Esophagus (tissue), 2 donors: ENCODE results near the gene LRMDA. TPM values are rescaled to one million over a fixed set of nuclear protein-coding genes. Genes with fewer than 3 reads are reported as not detected.

Experiments used
- H3K27ac ChIP-seq, 2 donors: one replicate each; pipeline ENCODE4 v1.5.1; 2013; ENCODE audit warnings: low read depth in 2 of 2, mild to moderate bottlenecking in 2 of 2, inconsistent platforms in 1 of 2, low read length in 1 of 2, moderate library complexity in 1 of 2
- H3K27me3 ChIP-seq, 2 donors: one replicate each; pipeline ENCODE4 v1.6.1; 2013; ENCODE audit warnings: low read length in 2 of 2, control low read depth in 1 of 2, mild to moderate bottlenecking in 1 of 2; ENCODE audit not compliant: insufficient read depth in 2 of 2, control insufficient read depth in 1 of 2
- H3K36me3 ChIP-seq, 2 donors: one replicate each; pipeline ENCODE4 v1.6.1; 2013; ENCODE audit warnings: low read length in 1 of 2; ENCODE audit not compliant: control insufficient read depth in 2 of 2, insufficient read depth in 2 of 2
- H3K4me1 ChIP-seq, 2 donors: one replicate each; pipeline ENCODE4 v1.6.1; 2013; ENCODE audit warnings: low read length in 1 of 2; ENCODE audit not compliant: control insufficient read depth in 2 of 2, insufficient read depth in 2 of 2
- H3K4me3 ChIP-seq, 2 donors: one replicate each; pipeline ENCODE4 v1.5.1; 2013; ENCODE audit warnings: low read length in 2 of 2, mild to moderate bottlenecking in 2 of 2, low read depth in 1 of 2, moderate library complexity in 1 of 2
- H3K9me3 ChIP-seq, 2 donors: one replicate each; pipeline ENCODE4 v1.6.1; 2013; ENCODE audit warnings: mild to moderate bottlenecking in 2 of 2, low read depth in 1 of 2, low read length in 1 of 2, moderate library complexity in 1 of 2; ENCODE audit not compliant: control insufficient read depth in 2 of 2, insufficient read depth in 1 of 2
- WGBS, 2 donors: extraction: QIAGEN DNeasy Blood & Tissue Kit; methylation state at CpG; one replicate each; pipeline ENCODE4 v1.1.7; 2013; 5-methylcytosine and 5-hydroxymethylcytosine counted together
- polyA plus RNA-seq, 2 donors: library from polyadenylated mRNA; stranded (reverse); fragments of 200-250 nt; gene quantifications; one replicate each; pipeline ENCODE4 v1.2.3, GENCODE V29; 2013
- donor health status: healthy with polysubstance abuse.
- donor health status: Bipolar disorder and iron deficiency.

LRMDA gene
- polyA plus RNA-seq, 2 donors, result 1.8 to 4.0 TPM

DNA sequence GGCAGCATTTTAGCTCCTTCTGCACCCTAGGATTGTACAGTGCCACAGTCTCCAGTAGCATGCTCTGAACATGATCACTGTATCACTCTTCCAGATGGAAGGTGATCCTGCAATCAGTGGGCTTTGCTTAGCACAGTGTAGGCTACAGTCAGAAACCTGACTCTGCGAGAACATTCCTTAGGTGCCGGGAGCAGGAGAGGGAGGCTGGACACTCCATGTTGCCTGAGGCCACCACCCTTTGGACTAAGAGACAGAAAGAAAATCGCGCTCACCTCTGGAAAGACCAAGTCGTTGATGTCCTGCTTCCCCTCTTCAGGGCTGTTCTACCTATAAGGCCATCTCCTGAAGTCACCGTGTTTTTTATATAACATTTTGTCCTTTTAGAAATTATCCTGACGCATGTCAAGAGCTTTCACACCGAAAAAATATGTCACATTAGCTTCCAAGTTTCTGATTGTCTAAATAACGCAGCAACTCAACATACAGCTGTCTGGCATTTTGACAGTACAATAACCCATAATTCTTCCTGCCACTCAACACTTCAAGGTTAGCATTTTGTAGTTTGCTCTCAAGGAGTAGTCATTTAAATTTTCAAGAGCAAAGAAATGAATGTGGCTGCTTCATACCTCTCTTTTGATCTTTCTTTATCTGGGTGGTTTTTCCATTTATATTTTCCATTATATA, 563.1 kb downstream of the LRMDA start:
- Histone ChIP-seq H3K9me3 (no peaks in the 10 kb centered on the region), H3K27ac (no peak overlapping the region), H3K27me3 (no peaks in the 10 kb centered on the region), H3K4me3 (no peak overlapping the region), H3K36me3 (no peaks in the 10 kb centered on the region), H3K4me1 (no peaks in the 10 kb centered on the region)
- 86 to 94% methylated on average over 9 of the region's 9 CpGs for WGBS, 2 donors

DNA sequence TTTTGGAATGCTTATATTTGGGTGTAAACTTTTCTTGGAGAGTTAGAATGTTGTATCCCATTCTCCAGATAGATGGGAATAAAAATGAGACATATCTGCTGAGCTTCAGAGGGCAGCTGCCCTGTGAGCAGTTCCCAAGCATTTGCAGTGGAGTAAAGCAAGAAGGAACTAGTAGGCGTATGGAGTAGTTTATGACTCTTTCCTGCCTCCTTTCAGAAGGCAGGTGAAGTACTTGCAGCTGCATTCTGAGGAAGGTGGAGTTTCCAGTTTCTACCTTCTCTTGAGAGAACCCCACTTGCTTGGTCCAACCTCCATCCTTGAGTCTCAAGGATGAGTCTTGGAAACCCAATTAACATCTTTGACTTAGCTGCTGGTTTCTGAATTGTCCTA, 563.6 kb downstream of the LRMDA start:
- no peaks in the 10 kb centered on the region for H3K4me1 ChIP-seq
- no peak overlapping the region for H3K4me3 ChIP-seq
- H3K27ac ChIP-seq, result no peak overlapping the region
- no peaks in the 10 kb centered on the region for H3K36me3 ChIP-seq
- H3K9me3 ChIP-seq, result no peaks in the 10 kb centered on the region
- 83 to 97% methylated on average over 1 of the region's 1 CpG for WGBS, 2 donors
- H3K27me3 ChIP-seq, result no peaks in the 10 kb centered on the region

DNA sequence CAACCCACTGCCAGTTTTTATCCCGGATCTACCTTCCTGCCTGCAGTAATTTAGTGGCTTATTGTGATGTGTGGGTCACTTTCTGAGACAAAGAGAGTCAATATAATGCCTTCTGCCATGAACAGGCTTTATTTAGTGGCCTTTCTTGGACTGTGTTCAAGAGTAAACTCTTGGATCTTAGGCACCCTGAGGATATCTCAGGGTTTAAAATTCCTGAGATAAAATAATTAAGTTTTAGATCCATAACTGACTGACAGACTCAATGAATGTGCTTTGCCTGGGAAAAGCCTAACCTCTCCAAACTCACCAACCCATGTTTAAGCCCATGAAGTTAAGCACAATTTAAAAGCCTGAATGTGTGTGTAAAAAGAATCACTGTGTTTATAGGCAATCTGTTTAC, 564.3 kb downstream of the LRMDA start:
- WGBS, 2 donors, result 46 to 58% methylated on average over 1 of the region's 1 CpG

DNA sequence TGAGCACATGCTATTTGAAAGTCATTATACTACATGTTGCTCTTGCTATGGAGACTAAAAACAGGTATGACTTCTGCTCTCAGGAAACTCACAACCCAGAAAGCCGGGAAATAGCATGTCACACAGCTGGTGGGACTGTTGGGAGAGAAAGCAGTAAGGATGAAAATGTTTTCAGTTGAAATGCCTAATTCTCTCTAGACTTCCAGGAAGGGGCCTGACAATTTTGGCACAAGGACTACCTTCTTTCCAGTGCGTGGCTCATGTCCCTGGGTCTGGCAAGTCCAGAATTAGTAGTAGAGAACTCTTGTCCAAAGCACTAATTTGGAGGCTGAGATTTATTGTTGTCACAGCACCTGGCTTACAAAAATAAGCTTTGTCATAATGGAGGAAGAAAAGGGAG, 567.6 kb downstream of the LRMDA start:
- no peaks in the 10 kb centered on the region for H3K36me3 ChIP-seq
- H3K9me3 ChIP-seq, result no peaks in the 10 kb centered on the region
- H3K4me3 ChIP-seq, result no peak overlapping the region
- no peaks in the 10 kb centered on the region for H3K27me3 ChIP-seq
- no peak overlapping the region for H3K27ac ChIP-seq
- 76 to 82% methylated on average over 2 of the region's 2 CpGs for WGBS, 2 donors
- H3K4me1 ChIP-seq, result no peaks in the 10 kb centered on the region

More for the DNA sequence above, 564.3 kb downstream of the LRMDA start:
- Histone ChIP-seq H3K36me3 (no peaks in the 10 kb centered on the region), H3K9me3 (no peaks in the 10 kb centered on the region), H3K4me1 (no peaks in the 10 kb centered on the region), H3K4me3 (no peak overlapping the region), H3K27ac (no peak overlapping the region), H3K27me3 (no peaks in the 10 kb centered on the region)

DNA sequence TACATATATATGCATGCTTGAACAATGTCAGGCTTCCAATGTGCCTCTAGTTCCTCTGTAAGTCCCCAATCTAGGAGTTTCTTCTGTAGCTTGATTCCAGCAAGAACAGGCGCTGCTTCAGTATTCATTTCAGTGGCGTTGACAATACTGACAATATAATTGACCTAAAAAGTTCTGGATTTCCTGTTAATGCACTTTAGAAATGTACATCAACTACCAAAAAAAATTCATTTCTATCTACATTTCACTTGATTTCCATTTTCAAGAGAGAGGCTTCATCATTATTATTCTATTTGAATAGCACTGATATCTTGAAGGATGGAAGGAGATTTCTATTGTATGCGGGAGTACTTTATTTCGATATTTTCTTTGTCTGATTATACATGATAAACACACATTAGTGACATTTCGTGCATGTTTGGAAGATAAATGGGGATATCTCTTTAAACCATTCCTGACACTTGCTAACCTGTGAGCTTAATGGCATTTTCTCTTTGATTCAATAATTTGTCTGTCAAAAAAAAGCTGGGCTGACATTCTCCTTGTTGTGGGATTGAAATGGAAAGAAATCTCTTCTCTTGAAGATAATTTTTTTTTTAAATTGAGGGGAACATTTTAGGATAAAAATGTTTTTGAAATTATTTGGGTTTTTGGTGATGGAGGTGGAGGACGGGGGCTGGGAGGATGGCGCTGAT, 568.2 kb downstream of the LRMDA start:
- Histone ChIP-seq H3K27me3 (no peaks in the 10 kb centered on the region), H3K9me3 (no peaks in the 10 kb centered on the region), H3K36me3 (no peaks in the 10 kb centered on the region), H3K4me1 (no peaks in the 10 kb centered on the region), H3K4me3 (no peak overlapping the region), H3K27ac (no peak overlapping the region)
- 94% methylated on average over 7 of the region's 7 CpGs for WGBS, 2 donors

DNA sequence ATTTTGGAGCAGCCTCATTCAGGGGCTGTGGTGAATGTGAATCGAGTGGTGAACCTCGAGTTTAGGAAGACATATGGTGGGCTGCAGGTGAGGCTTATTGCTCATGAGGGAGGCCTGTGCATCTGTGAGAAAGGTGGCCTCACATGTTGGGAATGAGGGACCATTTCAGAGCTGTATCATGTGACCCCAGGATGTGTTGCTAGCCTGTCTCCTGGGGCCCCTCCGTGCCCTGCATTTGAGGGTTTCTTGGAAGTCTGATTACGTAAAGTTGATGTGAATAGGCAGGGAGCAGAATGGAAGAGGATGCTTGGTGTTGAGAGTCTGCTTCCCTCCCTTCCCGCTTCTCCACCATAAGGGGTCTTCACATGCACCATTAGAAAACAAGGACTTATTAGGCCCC, 569.1 kb downstream of the LRMDA start:
- WGBS, 2 donors, result 89 to 90% methylated on average over 5 of the region's 5 CpGs
- no peaks in the 10 kb centered on the region for H3K27me3 ChIP-seq
- no peaks in the 10 kb centered on the region for H3K9me3 ChIP-seq
- no peak overlapping the region for H3K27ac ChIP-seq
- H3K4me3 ChIP-seq, result no peak overlapping the region
- no peaks in the 10 kb centered on the region for H3K36me3 ChIP-seq
- H3K4me1 ChIP-seq, result no peaks in the 10 kb centered on the region

DNA sequence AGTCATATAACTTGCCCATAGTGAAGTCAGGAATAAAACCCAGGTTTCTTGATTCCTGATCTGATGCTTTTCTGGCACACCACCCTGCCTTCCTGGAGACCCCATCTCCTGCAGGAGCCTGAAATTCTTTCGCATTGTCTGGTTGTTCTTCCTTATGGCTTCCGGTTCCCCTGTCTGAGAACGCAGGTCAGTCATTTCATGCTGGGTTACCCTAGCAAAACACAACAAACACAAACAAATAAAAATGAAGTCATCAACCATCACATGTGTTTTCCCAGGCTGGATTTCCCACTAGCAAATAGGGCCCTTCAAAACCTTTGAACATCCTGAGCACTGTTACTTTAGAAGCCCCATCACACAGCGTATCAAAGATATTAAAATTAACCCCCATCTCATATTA, 569.6 kb downstream of the LRMDA start:
- no peak overlapping the region for H3K4me3 ChIP-seq
- H3K4me1 ChIP-seq, result no peaks in the 10 kb centered on the region
- no peak overlapping the region for H3K27ac ChIP-seq
- H3K27me3 ChIP-seq, result no peaks in the 10 kb centered on the region
- no peaks in the 10 kb centered on the region for H3K36me3 ChIP-seq
- no peaks in the 10 kb centered on the region for H3K9me3 ChIP-seq
- 81 to 84% methylated on average over 4 of the region's 4 CpGs for WGBS, 2 donors

DNA sequence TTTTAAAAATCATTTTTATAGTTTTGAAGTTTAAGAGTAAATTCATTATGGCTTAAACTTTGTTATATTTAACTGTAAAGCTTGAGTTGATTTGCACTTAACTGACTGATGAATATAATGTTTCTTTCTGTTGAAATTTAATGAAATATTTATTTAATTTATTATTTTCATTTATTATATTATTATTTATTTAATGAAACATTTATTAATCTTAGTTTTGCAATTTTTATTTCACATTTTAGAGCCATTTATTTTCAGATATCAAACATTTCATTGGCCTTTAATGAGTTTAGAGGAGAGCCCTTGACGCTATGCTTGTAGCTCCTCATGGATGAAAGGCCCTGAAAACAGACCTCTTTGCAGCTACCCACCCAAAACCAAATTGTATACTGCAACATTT, 570.0 kb downstream of the LRMDA start:
- WGBS, 2 donors, result 96 to 97% methylated on average over 1 of the region's 1 CpG
- H3K9me3 ChIP-seq, result no peaks in the 10 kb centered on the region
- H3K4me3 ChIP-seq, result no peak overlapping the region
- H3K27ac ChIP-seq, result no peak overlapping the region
- H3K4me1 ChIP-seq, result no peaks in the 10 kb centered on the region
- no peaks in the 10 kb centered on the region for H3K27me3 ChIP-seq
- no peaks in the 10 kb centered on the region for H3K36me3 ChIP-seq

DNA sequence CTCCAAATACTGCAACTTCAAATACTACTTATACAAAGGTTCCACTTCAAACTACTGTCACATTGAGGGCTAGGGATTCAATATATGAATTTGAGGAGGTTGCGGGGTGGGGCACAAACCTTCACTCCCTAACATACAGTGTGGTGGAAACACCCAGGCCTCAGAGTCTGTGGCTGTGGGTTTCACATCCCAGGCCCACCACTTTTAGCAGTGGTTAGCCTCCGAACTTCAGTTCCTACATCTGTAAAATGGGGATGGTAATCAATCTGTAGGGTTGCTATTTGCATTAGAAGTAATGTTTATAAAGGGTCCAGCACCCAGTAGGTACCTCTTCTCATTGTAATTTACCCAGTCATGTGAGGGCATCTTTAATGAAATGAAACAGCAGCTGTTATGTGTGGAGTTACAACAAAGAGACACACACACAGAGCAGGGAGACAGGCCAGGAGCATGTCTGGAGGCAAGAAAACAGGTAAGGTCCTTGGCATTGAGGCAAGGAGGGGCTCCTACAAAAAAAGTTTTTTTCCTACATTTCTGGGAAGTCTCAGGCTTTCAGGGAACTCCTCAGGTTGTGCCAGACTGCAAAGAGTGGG, 570.9 kb downstream of the LRMDA start:
- H3K4me1 ChIP-seq, result no peaks in the 10 kb centered on the region
- no peaks in the 10 kb centered on the region for H3K9me3 ChIP-seq
- H3K4me3 ChIP-seq, result no peak overlapping the region
- 56 to 96% methylated on average over 2 of the region's 2 CpGs for WGBS, 2 donors
- no peak overlapping the region for H3K27ac ChIP-seq
- no peaks in the 10 kb centered on the region for H3K36me3 ChIP-seq
- H3K27me3 ChIP-seq, result no peaks in the 10 kb centered on the region
